Left lung (tissue), 10 donors: ENCODE measurements around the gene PAPLN. TPM values are rescaled to one million over a fixed set of nuclear protein-coding genes. Genes with fewer than 3 reads are reported as not detected.

ENCODE experiments used
- ATAC-seq: fragments of 200-7000 bp; cut with Tn5 transposase; one replicate; pipeline ENCODE4 v1.9.1; 2020; ENCODE audit warnings: moderate library complexity
- DNase-seq, 4 donors: peaks; one replicate each; pipeline ENCODE4 v3.0.0-alpha.2; 2013 to 2020
- H3K27ac ChIP-seq, 2 donors: fragments of 200-600 bp; sonication (generic) in 1 of 2; one replicate each; pipeline versions ENCODE4 v1.5.0 to v1.8.0; 2020 to 2021
- H3K27me3 ChIP-seq, 2 donors: fragments of 200-600 bp; sonication (generic) in 1 of 2; one replicate each; pipeline versions ENCODE4 v1.5.0 to v1.8.0; 2020 to 2021
- H3K36me3 ChIP-seq, 2 donors: fragments of 200-600 bp; sonication (generic) in 1 of 2; one replicate each; pipeline versions ENCODE4 v1.5.0 to v1.8.0; 2020 to 2021
- H3K4me1 ChIP-seq, 2 donors: fragments of 200-600 bp; one replicate each; pipeline ENCODE4 v1.8.0; 2021
- H3K4me3 ChIP-seq, 2 donors: fragments of 200-600 bp; sonication (generic) in 1 of 2; one replicate each; pipeline versions ENCODE4 v1.5.0 to v1.8.0; 2020 to 2021; ENCODE audit warnings: mild to moderate bottlenecking in 1 of 2
- H3K9me3 ChIP-seq, 2 donors: fragments of 200-600 bp; sonication (generic) in 1 of 2; one replicate each; pipeline versions ENCODE4 v1.5.0 to v1.8.0; 2020 to 2021
- intact Hi-C, 2 donors: fragments of 100-400 bp; cut with DNase I; formaldehyde crosslinking; loops; one replicate each; pipeline versions ENCODE4 v1.11.2 to v1.14.2; 2022
- polyA plus RNA-seq, 6 donors: library from polyadenylated mRNA; unstranded; fragments of 120-200 nt; gene quantifications; one replicate each; pipeline ENCODE4 v1.2.1, GENCODE V29; 2013; ENCODE audit not compliant: insufficient read length in 6 of 6
- total RNA-seq, 2 donors: library from RNA; stranded (reverse); fragmentation: NEBNext Ultra II Directional; extraction: Animal tissue kit (Norgen Biotek cat#: 25700); gene quantifications; one replicate each; pipeline ENCODE4 v1.2.1, GENCODE V29; 2021
- TF ChIP-seq, protein P1 (sequence below), 2 donors: fragments of 200-600 bp; sonication (generic) in 1 of 2; IDR thresholded peaks; one replicate each; pipeline versions ENCODE4 v1.5.0 to v1.8.0; 2021; ENCODE audit warnings: antibody characterized with exemption in 2 of 2
- donor health status: DM: no; HTN: yes; CAD: no.
- donor health status: DM: no; HTN: no; CAD: no.

Gene PAPLN
- total and polyA plus RNA-seq, 8 donors: 7.9 to 21.0 (median 10.6) TPM

DNA sequence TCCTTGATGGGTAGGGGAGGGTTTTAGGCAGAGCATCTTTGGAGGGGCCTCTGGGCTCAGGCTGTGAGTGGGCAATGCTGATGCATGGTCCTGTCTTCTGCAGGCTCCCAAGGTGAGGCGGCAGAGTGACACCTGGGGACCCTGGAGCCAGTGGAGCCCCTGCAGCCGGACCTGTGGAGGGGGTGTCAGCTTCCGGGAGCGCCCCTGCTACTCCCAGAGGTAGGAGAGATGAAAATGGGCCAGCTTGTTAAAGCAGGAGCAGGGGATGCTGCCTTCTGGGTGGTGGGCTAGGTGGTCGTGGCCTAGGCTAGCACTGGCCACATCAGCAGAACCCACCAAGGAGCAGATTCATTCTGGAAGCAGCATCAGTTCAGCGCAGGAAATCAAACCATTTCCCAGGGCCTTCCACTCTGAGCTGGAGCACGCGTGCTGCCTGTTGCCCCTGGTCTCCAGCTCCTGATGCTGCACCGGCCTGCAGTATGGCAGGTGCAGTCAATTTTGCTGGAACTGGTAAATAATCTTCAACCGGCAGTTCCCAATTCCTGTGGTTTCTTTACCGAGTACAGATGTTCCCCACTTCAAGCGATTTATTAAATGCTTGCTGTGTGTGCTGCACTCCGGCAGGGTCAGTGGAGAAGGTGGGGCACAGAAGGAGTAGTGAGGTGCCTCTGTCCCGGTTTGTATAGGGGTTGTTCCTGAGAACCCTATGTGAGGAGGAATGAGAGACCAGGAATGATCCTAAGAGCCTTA lies 7.4 kb downstream of the PAPLN start:
- peaks cover 3 to 49% of the 10 kb centered on the region in 2 donors for H3K27me3 ChIP-seq
- no peak overlapping the region for H3K27ac ChIP-seq
- no peak overlapping the region for H3K4me3 ChIP-seq
- H3K36me3 ChIP-seq: no peaks in the 10 kb centered on the region
- intact Hi-C loops: no loop called here
- no peaks in the 10 kb centered on the region for H3K9me3 ChIP-seq
- peaks cover 5 to 33% of the 10 kb centered on the region in 2 donors for H3K4me1 ChIP-seq
- TF ChIP-seq, protein P1, sequence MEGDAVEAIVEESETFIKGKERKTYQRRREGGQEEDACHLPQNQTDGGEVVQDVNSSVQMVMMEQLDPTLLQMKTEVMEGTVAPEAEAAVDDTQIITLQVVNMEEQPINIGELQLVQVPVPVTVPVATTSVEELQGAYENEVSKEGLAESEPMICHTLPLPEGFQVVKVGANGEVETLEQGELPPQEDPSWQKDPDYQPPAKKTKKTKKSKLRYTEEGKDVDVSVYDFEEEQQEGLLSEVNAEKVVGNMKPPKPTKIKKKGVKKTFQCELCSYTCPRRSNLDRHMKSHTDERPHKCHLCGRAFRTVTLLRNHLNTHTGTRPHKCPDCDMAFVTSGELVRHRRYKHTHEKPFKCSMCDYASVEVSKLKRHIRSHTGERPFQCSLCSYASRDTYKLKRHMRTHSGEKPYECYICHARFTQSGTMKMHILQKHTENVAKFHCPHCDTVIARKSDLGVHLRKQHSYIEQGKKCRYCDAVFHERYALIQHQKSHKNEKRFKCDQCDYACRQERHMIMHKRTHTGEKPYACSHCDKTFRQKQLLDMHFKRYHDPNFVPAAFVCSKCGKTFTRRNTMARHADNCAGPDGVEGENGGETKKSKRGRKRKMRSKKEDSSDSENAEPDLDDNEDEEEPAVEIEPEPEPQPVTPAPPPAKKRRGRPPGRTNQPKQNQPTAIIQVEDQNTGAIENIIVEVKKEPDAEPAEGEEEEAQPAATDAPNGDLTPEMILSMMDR (IDR thresholded peaks at IDR 0.05): no peak
- ATAC-seq: no peak
- no peak for DNase-seq

DNA sequence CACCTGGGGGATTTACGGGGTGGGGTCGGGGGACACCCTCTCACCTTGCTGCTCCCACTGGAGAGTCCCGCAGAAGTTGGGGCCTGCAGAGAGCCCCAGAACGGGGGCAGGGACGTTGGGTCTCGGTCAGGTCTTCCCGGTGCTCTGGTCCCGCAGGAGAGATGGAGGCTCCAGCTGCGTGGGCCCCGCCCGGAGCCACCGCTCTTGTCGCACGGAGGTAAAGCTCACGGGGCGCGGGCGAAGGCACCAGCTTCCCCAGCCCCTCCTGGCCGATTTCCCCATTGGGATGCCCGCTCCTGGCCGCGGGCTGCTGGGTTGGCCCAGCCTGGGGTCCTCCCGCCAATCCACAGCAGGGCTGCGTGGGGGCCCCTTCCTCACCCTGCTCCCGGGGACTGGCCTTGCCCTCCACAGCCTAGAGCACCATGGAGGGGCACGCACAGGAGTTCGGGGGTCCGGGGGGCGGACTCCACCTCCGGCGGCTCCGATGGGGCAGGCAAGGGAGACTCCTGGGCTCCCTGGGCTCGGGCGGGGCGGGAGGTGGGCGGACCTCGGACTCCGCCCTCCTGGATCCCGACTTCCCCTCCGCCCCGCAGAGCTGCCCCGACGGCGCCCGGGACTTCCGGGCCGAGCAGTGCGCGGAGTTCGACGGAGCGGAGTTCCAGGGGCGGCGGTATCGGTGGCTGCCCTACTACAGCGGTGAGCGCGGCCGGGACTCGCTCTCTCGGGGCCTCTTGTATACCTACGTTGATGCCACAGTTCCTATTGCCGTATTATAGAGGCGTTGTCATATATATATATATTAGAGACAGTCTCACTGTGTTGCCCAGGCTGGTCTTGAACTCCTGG lies 8.4 kb downstream of the PAPLN start:
- no peak overlapping the region for H3K27ac ChIP-seq
- H3K4me1 ChIP-seq: peaks cover 0 to 23% of the 10 kb centered on the region in 2 donors
- no peaks in the 10 kb centered on the region for H3K36me3 ChIP-seq
- DNase-seq (peak in 3 of 4 donors; percentile 68 to 96 (median 76)), ATAC-seq (peak; percentile 97)
- peaks cover 0 to 39% of the 10 kb centered on the region in 2 donors for H3K27me3 ChIP-seq
- intact Hi-C loops: no loop called here
- no peaks in the 10 kb centered on the region for H3K9me3 ChIP-seq
- H3K4me3 ChIP-seq: peak overlapping the region; percentile 53 to 56
- TF ChIP-seq, protein P1 (IDR thresholded peaks at IDR 0.05): no peak

DNA sequence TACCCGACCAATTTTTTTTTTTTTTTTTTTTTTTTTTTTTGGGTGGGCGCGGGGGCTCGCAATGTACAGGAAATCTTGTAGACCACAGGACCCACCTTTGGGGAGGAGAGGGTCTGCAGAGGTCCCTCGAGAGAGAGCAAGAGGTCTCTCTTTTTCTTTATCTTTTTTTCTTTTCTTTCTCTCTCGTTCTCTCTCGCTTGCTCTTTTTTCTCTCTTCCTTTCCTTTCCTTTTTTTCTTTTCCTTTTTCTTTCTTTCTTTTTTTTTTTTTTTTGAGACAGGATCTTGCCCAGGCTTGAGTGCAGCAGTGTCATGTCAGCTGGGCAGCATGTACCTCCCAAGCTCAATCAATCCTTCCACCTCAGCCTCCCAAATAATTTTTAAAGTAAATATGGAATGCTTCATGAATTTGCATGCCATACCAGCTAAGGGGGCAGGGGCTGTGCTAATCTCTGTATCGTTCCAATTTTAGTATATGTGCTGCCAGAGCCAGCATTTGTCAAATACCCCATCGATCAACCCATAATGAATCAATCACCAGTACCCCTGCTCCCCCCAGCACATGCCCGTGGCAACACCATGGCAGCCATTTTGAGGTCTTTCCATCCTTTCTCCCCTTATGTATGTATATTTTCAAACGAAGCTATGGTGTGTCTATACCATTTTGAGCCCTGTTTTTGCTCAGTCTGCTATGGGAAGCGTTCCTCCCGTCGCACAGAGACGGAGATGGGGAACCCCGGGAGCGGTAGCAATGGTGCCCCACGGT lies 9.3 kb downstream of the PAPLN start:
- Histone ChIP-seq H3K4me1 (peaks cover 0 to 17% of the 10 kb centered on the region in 2 donors), H3K4me3 (peak overlapping the region; percentile 53 to 56), H3K27ac (no peak overlapping the region), H3K9me3 (no peaks in the 10 kb centered on the region), H3K27me3 (peaks cover 0 to 31% of the 10 kb centered on the region in 2 donors), H3K36me3 (no peaks in the 10 kb centered on the region)
- DNase-seq: no peak
- TF ChIP-seq, protein P1 (IDR thresholded peaks at IDR 0.05): no peak
- no peak for ATAC-seq
- intact Hi-C loops: no loop called here

DNA sequence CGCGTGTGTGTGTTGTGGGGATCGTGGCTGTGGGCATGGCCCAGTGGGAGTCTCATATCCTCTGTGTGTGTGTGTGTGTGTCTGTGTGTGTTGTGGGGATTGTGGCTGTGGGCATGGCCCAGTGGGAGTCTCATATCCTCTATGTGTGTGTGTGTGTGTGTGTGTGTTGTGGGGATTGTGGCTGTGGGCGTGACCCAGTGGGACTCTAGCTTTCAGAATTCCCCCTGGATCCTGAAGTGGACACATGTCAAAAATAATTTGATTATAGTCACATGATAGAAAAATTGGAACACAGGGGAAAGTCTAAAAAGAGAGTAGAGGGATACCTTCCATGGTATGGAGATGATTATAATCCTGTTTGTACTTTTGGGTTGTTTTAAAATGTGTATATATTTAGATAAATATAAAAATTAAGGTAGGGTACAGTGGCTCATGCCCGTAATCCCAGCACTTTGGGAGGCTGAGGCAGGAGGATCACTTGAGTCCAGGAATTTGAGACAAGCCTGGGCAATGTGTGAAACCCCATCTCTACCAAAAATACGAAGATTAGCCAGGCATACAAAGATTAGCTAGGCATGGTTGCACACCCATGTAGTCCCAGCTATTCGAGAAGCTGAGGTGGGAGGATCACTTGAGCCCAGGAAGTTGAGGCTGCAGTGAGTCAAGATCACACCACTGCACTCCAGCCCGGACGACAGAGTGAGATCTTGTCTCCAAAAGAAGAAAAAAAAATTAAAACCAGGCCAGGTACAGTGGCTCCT lies 11.0 kb downstream of the PAPLN start:
- Histone ChIP-seq H3K4me3 (no peak overlapping the region), H3K9me3 (no peaks in the 10 kb centered on the region), H3K27ac (no peak overlapping the region), H3K4me1 (peaks cover 0 to 10% of the 10 kb centered on the region in 2 donors), H3K36me3 (no peaks in the 10 kb centered on the region), H3K27me3 (peaks cover 0 to 26% of the 10 kb centered on the region in 2 donors)
- ATAC-seq (no peak), DNase-seq (no peak)
- TF ChIP-seq, protein P1 (IDR thresholded peaks at IDR 0.05): no peak
- intact Hi-C loops: no loop called here
